SK-N-SH treated with all-trans-retinoic acid at 6 μM for 48 hours (cell line): ENCODE results near the gene WDR36.

Experiments used
- ARNTL ChIP-seq: fragments of 450-650 bp; formaldehyde crosslinking; IDR thresholded peaks from 2 replicates; pipeline ENCODE4 v1.5.0; 2020; ENCODE audit warnings: low read depth, mild to moderate bottlenecking, moderate library complexity, borderline replicate concordance
- BACH2 ChIP-seq: fragments of 250-450 bp; sonication (Bioruptor Pico); IDR thresholded peaks from 2 replicates; pipeline ENCODE4 v1.9.0; 2021; ENCODE audit warnings: mild to moderate bottlenecking, borderline replicate concordance
- CSDC2 ChIP-seq: fragments of 250-450 bp; sonication (Bioruptor Pico); IDR thresholded peaks from 2 replicates; pipeline ENCODE4 v1.5.0; 2020; ENCODE audit warnings: mild to moderate bottlenecking, moderate library complexity
- OSR1 ChIP-seq: fragments of 250-450 bp; sonication (Bioruptor Pico); IDR thresholded peaks from 2 replicates; pipeline ENCODE4 v1.8.0; 2022; ENCODE audit warnings: moderate library complexity, mild to moderate bottlenecking, inconsistent platforms
- RARB ChIP-seq: fragments of 250-450 bp; sonication (Bioruptor Pico); IDR thresholded peaks from 2 replicates; pipeline ENCODE4 v1.8.0; 2021; ENCODE audit warnings: mild to moderate bottlenecking, moderate library complexity
- ZFP30 ChIP-seq: fragments of 450-650 bp; formaldehyde crosslinking; IDR thresholded peaks from 2 replicates; pipeline ENCODE4 v1.5.0; 2022; ENCODE audit warnings: mild to moderate bottlenecking, moderate library complexity
- ZNF70 ChIP-seq: fragments of 450-650 bp; formaldehyde crosslinking; IDR thresholded peaks from 2 replicates; pipeline ENCODE4 v1.5.0; 2020; ENCODE audit warnings: mild to moderate bottlenecking, moderate library complexity
- TF ChIP-seq, protein P1 (sequence below): fragments of 250-450 bp; sonication (Bioruptor Pico); IDR thresholded peaks from 2 replicates; pipeline ENCODE4 v1.5.1; 2020; ENCODE audit warnings: low read depth, mild to moderate bottlenecking, moderate library complexity

DNA sequence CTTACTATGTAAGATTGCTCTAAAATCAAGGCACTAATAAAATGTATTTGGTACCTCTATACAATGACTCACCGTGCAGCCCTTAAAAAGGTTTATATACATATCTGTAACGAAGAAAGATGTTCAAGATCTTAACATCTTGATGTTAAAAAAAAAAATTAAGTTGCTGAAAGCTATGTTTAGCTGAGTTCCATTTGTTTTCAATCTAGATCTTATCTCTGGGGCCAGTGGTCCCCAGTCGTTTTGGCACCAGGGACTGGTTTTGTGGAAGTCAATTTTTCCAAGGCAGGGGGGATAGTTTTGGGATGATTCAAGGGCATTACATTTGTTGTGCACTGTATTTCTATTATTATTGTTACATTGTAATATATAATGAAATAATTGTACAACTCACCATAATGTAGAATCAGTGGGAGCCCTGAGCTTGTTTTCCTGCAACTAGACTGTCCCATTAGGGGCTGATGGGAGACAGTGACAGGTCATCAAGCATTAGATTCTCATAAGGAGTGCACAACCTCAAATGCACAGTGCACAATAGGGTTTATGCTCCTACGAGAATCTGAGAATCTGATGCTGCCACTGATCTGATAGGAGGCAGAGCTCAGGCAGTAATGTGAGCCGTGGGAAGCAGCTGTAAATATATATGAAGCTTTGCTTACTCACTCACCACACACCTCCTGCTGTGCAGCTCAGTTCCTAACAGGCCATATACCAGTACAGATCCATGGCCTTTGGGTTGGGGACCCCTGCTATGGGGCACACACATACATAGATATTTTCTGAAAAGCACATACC, 48.2 kb upstream of the WDR36 start:
- TF ChIP-seq, protein P1, sequence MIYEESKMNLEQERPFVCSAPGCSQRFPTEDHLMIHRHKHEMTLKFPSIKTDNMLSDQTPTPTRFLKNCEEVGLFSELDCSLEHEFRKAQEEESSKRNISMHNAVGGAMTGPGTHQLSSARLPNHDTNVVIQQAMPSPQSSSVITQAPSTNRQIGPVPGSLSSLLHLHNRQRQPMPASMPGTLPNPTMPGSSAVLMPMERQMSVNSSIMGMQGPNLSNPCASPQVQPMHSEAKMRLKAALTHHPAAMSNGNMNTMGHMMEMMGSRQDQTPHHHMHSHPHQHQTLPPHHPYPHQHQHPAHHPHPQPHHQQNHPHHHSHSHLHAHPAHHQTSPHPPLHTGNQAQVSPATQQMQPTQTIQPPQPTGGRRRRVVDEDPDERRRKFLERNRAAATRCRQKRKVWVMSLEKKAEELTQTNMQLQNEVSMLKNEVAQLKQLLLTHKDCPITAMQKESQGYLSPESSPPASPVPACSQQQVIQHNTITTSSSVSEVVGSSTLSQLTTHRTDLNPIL (CRISPR knock-in tag): no peak
- no peak for TF ChIP-seq ARNTL (CRISPR knock-in tag)
- no peak for TF ChIP-seq ZNF70 (CRISPR knock-in tag)
- no peak for TF ChIP-seq ZFP30
- no peak for TF ChIP-seq OSR1 (CRISPR knock-in tag)
- no peak for TF ChIP-seq BACH2 (CRISPR knock-in tag)
- TF ChIP-seq RARB: no peak
- no peak for TF ChIP-seq CSDC2 (CRISPR knock-in tag)
